T47D (cell line): ENCODE results near the gene SAFB2.

ENCODE experiments used
- DNase-seq, 2 experiments: peaks; one replicate each; pipeline versions ENCODE4 v3.0.0 to v3.0.0-alpha.2; 2011 to 2012; ENCODE audit warnings: low read depth in 1 of 2, low spot score in 1 of 2
- JUND ChIP-seq: IDR thresholded peaks from 2 replicates; pipeline ENCODE4 v1.6.1; 2012; ENCODE audit warnings: low read depth
- in situ Hi-C: cut with HindIII; loops from 2 replicates; pipeline ENCODE4 v1.10.0; 2016; ENCODE audit warnings: low sequenced_read_pairs, low pct_unique_long_range_greater_than_20kb

SAFB2 gene

DNA sequence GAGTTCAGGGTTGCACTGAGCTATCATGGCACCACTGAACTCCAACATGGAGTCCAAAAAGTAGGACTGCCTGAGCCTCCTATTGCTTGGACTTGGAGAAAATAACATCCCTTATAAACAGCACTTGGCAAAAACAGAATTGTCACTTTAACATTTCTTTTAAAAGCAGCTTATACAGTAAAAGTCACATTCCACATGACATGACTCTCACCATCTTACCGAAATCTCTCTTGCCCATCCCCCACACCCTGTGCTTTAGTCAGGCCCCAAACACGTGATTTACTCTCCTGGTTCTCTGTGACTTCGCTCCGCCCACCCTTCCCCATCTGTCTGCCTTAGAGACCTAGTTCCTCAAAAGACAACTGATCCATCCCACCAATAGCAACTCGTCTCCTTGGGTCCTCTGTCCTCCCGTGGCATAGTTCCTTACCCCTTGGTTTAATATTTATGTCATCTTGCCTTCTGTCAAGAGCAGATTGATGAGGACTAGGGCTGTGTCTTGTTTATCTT lies 4.9 kb upstream of the SAFB2 start:
- no peak for DNase-seq
- in situ Hi-C loops: no loop called here
- no peak for TF ChIP-seq JUND

DNA sequence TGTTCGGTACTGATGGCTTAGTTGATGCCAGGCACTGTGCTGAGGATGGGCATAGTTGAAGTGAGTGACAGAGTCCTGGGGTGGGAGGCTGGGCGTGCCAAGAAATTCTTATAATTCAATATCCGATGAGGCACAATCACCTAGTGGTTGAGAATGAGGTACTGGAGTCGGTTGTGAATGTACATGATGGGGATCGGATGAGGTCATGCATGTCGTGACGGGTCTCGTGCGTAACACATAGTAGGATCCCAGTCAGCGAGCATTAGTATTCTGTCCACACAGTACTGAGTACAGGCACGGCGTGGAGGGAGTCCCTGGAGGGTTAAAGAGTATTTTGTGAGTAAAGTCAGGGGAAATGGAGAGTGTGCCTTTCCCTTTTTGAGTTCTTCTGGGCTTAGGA lies 3.1 kb upstream of the SAFB2 start:
- in situ Hi-C loops: no loop called here
- no peak for TF ChIP-seq JUND
- no peak for DNase-seq

DNA sequence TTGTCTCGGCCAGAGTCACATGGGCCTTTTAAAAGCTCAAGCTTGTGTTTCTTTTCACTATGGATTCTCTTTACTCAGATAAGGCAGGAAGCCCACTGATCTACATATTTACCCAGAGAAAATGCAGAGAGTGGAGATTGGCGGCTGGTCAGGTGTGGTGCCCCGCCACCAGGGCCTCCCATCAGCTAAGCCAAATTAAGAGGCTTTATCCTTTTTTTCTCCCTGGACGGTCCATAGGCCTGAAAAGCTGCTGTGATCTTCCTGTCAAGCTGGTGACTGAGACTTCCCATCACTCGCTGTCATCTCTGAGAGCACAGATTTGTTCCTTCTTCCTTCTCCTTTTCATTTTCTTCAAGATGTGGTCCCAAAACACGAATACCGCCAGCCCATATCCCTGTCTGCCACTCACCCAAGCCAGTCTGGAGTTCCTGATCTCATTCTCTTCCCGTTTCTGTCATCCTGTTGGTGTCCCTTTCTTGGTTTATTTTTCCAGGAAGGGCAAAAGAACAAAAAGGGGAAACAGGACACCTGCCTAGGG lies 2.2 kb upstream of the SAFB2 start:
- no peak for DNase-seq
- in situ Hi-C loops: no loop called here
- no peak for TF ChIP-seq JUND

DNA sequence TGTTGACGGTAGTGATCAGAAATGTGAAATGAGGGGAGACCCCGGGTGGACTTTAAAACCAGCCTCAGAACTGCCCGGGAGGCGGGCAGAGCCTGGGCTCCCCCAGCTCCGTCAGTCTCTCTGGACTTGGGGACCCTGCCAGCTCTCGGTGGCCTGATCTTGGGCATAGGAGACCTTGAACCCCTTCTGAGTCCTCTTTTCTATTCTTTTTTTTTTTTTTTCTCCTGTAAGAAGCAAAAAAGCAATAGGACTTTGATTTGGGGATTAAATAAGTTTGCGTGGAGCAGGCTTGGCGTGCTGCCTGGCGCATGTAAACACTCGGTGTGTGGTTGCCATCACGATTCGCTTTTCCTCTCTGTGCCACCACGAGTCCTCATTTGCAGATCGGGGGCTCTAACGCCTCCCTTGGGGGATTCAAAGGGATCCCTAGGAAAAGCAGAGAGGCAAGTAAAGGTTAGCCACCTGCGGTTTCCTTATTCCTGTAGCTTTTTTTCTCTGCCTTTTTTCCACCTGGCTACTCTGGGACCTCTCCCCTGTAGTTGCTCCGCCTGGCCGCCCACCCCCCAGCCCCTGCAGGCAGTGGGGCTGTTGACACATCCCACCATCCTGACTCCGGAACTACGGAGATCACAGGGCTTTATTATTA lies 1.6 kb upstream of the SAFB2 start:
- in situ Hi-C loops: no loop called here
- peak in 1 of 2 experiments; percentile 28 for DNase-seq
- TF ChIP-seq JUND: no peak

DNA sequence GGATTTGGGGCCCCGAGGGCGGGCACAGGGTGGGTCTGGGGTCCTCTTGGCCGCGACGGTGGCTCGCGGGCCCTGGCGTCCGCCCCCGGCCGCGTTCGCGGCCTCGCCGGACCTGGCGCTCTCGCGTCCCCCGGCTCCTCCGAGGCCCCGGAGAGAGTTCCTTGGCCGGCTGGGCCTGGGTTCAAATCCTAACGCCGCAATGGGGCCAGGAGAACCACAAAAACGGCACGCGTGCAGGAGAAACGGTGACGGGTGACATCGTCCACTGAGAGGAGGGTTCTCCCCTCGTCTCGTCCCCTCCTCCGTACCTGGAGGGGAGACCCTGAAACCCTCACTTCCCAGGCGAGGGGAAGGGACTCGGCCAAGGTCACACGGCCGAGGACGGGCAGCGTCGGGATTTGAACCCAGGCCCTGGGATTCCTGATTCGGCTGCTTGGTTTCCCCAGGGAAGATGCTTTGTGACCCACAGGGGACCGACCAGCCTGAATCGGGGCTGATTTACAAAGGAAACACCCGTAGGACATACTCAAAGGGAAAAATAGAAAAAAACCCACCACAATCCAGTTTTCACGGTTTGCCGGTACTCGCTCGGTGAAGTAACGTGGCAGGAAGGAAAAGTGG lies 931 bp upstream of the SAFB2 start:
- TF ChIP-seq JUND: no peak
- DNase-seq: no peak
- in situ Hi-C loops: no loop called here

DNA sequence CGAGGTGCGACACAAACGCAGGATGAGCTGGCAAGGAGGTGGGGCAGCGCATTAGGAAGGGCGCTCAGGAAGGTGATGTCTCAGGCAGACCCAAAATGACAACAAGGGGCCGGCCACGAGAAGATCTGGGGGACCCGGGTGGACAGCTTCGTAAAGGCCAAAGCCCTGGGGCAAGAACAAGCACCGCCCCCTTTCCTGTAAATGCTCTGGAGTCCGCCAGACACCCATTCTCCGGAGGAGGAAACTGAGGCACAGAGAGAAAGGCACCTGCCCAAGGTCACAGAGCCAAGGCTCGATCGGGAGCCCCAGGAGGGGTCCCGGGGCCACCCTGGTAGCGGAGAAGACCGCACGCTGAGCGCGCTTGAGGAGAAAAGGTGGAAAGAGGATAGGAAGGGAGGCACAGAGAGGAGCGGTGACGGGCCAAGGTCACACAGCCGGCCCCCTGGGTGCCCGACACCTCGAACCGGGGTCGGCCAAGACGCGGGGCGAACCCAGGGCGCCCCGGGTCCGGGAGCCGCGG lies 571 bp downstream of the SAFB2 start:
- peak in 1 of 2 experiments; percentile 11 for DNase-seq
- in situ Hi-C loops: no loop called here
- TF ChIP-seq JUND: no peak

DNA sequence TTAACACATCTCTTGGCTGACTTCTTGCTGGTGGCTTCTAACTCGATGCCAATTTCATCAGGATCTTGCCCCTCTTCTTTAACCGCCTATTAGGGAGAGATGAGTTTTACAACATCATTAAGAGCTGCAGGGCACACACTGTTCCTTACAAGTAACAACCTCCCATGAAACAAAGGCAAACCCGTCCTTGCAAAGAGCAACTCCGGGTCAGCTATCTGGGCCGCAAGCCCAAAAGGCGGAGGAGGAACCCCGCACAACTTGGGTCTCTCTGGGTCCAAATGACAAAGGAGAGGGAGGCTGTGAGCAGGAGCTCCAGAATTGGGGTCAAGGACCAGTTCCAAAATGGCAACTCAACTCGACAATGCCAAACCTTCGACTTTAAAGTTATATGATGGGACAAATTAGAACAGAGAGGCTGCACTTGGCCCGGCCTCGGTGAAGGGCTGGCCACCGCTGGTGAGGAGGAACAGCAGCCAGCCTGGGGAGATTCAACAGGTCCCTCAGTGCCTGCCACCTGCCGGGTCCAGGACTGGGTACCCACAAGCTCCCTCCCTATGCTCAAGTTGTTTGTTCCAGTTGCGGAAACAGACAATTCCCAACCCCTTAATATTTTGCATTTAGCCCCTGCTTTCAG lies 1.1 kb downstream of the SAFB2 start:
- no peak for TF ChIP-seq JUND
- in situ Hi-C loops: no loop called here
- no peak for DNase-seq

DNA sequence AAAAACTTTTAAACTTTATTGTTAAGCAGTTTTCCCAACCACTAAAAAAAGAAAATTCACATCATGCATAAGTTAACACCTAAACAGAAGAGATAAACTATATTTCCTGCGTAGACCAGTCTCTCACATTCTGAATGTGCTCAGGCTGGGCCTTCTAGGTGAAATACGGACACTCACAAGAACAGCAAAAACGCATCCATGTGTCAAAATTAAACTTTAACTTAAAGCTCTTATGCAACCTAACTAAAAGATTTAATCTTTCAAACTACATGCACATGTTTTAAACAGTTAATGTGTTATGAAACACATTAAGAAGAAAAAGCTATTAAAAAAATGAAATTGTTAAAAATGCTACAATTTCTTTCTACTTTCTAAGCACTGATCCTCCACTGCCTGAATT lies 2.6 kb downstream of the SAFB2 start:
- in situ Hi-C loops: no loop called here
- DNase-seq: no peak

DNA sequence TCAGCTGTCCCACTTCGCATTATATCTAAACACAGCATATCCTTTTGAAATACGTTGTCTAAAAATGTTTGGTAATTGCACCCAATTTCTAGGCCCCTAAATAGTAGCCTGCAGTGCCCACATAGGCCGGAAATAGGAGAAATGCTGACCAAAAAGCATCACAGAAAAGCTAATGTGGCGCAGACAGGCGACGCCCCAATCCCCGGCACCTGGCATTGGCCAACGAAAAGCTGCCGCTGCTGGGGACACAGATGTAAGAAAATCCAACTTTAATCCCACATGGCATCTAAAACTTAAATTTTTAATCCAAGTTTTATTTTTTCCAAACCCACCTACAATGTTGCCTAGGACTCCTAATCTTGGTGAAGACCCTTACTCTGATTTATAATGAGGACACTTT lies 4.0 kb downstream of the SAFB2 start:
- no peak for TF ChIP-seq JUND
- in situ Hi-C loops: no loop called here
- no peak for DNase-seq

More for the DNA sequence above, 2.6 kb downstream of the SAFB2 start:
- no peak for TF ChIP-seq JUND

DNA sequence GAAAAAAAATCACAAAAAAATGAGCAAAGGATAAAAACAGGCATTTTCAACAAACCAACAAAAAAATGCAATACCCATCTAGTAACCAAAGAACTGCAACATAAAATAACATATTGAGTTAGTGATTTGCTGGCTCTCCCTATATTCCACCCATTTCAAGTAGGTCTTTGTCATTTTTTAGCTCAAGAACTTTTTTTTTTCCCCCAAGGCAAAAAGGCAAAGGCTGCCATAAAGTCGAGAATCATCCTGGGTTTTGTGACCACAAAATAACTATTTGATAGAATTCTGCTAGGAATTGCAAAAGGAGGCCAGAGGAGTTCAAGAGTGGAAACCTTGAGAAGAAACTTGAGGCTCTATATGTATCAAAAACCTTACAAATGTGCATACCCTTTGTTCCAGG lies 5.5 kb downstream of the SAFB2 start:
- DNase-seq: no peak
- TF ChIP-seq JUND: no peak
- in situ Hi-C loops: no loop called here

DNA sequence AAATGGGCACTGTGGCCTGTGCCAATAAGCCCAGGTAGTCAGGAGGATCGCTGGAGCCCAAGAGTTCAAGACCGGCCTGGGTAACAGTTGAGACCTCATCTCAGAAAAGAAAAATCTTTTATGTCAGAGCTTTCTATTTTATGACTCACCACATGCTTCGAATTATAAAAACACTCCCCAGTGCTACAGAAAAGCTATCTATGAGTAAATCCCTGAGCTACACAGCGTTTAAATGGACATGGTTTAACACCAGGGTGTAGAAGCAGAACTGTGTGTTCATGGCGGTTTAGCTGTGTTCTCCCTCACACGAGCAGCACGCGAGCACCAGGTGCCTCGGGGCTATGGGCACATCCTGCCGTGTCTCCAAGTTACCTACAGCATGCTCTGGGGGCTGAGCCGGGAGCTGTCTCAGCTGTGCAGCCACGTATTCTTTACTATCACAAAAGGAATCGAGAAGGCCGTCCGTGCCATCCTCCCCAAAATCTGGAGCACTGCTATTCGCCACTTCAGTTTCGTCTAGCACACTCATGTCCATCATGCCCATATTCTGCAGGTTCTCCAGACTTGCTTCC lies 6.7 kb downstream of the SAFB2 start:
- DNase-seq: no peak
- TF ChIP-seq JUND: no peak
- in situ Hi-C loops: no loop called here
